ENCODE data around the gene ANKRD35.
A peak's percentile ranks its signal among the peaks of the same experiment; 100 is the strongest.

ANKRD35 gene

GRCh38 chr1:145858238-145858900 lies 27.3 kb downstream of the ANKRD35 start:
- Histone ChIP-seq H3K4ac (ENCODE audit: low read depth in 1 of 2, low read length in 2 of 2) (peak overlapping the region in 1 of 2 experiments; percentile 83), H3K4me1 (ENCODE audit: control insufficient read depth, insufficient read depth, low read depth, low read length) (peaks cover 11% of the 10 kb centered on the region), H3K4me2 (ENCODE audit: low read length, poor library complexity, severe bottlenecking) (peak overlapping the region; percentile 67), H3K18ac (ENCODE audit: low read depth in 1 of 2, low read length in 2 of 2) (peak overlapping the region in 1 of 2 experiments; percentile 98), H4K91ac (ENCODE audit: low read length) (peak overlapping the region; percentile 90), H2AFZ (ENCODE audit: low read depth, low read length) (peak overlapping the region; percentile 29), H2BK12ac (ENCODE audit: low read length in 2 of 2) (peak overlapping the region in 1 of 2 experiments; percentile 70), H3K79me1 (replicated peaks; ENCODE audit: low read length, poor library complexity, severe bottlenecking) (peaks cover 32% of the 10 kb centered on the region), H2BK5ac (ENCODE audit: low read depth, low read length, poor library complexity, severe bottlenecking) (peak overlapping the region; percentile 97), H2BK15ac (ENCODE audit: low read depth, poor library complexity, severe bottlenecking) (peak overlapping the region; percentile 91), H3K4me3 (ENCODE audit: insufficient read depth in 1 of 2, low read depth in 1 of 2, low read length in 2 of 2) (peak overlapping the region; percentile 94 to 95), H3K27ac (ENCODE audit: low read length, poor library complexity, severe bottlenecking) (peak overlapping the region; percentile 70), H4K8ac (ENCODE audit: low read length) (no peak overlapping the region), H3K9me3 (ENCODE audit: control insufficient read depth, low read length) (no peaks in the 10 kb centered on the region), H3K9ac (ENCODE audit: low read length) (peak overlapping the region; percentile 95), H3K36me3 (ENCODE audit: control insufficient read depth in 1 of 2, insufficient read depth in 2 of 2, low read depth in 1 of 2, low read length in 2 of 2) (peaks cover 37 to 39% of the 10 kb centered on the region in 2 experiments), H3K27me3 (ENCODE audit: control insufficient read depth in 1 of 2, insufficient read depth in 1 of 2, low read length in 2 of 2) (no peaks in the 10 kb centered on the region), H3K14ac (ENCODE audit: low read length in 2 of 2) (peak overlapping the region in 1 of 2 experiments; percentile 92), H3K23ac (ENCODE audit: low read length in 2 of 2) (no peak overlapping the region), H2BK120ac (ENCODE audit: low read depth, low read length) (peak overlapping the region; percentile 83), H2AK5ac (ENCODE audit: low read length, severe bottlenecking) (no peak overlapping the region)
- DNase-seq, result peak; percentile 50
- WGBS, result 2% methylated on average over 26 of the region's 35 CpGs

- peak overlapping the region; percentile 95 for H3K9ac ChIP-seq (ENCODE audit: low read length)
- H3K4me2 ChIP-seq (ENCODE audit: low read length, poor library complexity, severe bottlenecking), result no peak overlapping the region
- no peak overlapping the region for H3K23ac ChIP-seq (ENCODE audit: low read length in 2 of 2)
- H2AFZ ChIP-seq (ENCODE audit: low read depth, low read length), result no peak overlapping the region
- no peak overlapping the region for H4K8ac ChIP-seq (ENCODE audit: low read length)
- H3K4ac ChIP-seq (ENCODE audit: low read depth in 1 of 2, low read length in 2 of 2), result no peak overlapping the region
- peak overlapping the region; percentile 34 for H2BK15ac ChIP-seq (ENCODE audit: low read depth, poor library complexity, severe bottlenecking)
- WGBS, result 96% methylated on average over 2 of the region's 4 CpGs
- peak overlapping the region in 1 of 2 experiments; percentile 95 for H3K4me3 ChIP-seq (ENCODE audit: insufficient read depth in 1 of 2, low read depth in 1 of 2, low read length in 2 of 2)
- H4K91ac ChIP-seq (ENCODE audit: low read length), result no peak overlapping the region
- no peaks in the 10 kb centered on the region for H3K9me3 ChIP-seq (ENCODE audit: control insufficient read depth, low read length)
- no peak overlapping the region for H3K27ac ChIP-seq (ENCODE audit: low read length, poor library complexity, severe bottlenecking)
- no peak overlapping the region for H2BK12ac ChIP-seq (ENCODE audit: low read length in 2 of 2)
- H3K36me3 ChIP-seq (ENCODE audit: control insufficient read depth in 1 of 2, insufficient read depth in 2 of 2, low read depth in 1 of 2, low read length in 2 of 2), result peaks cover 40 to 49% of the 10 kb centered on the region in 2 experiments
- H2BK120ac ChIP-seq (ENCODE audit: low read depth, low read length), result no peak overlapping the region
- H3K27me3 ChIP-seq (ENCODE audit: control insufficient read depth in 1 of 2, insufficient read depth in 1 of 2, low read length in 2 of 2), result no peaks in the 10 kb centered on the region
- peaks cover 11% of the 10 kb centered on the region for H3K4me1 ChIP-seq (ENCODE audit: control insufficient read depth, insufficient read depth, low read depth, low read length)
- H3K18ac ChIP-seq (ENCODE audit: low read depth in 1 of 2, low read length in 2 of 2), result no peak overlapping the region
- DNase-seq, result no peak
- H3K79me1 ChIP-seq (replicated peaks; ENCODE audit: low read length, poor library complexity, severe bottlenecking), result peaks cover 32% of the 10 kb centered on the region
- no peak overlapping the region for H2AK5ac ChIP-seq (ENCODE audit: low read length, severe bottlenecking)
- no peak overlapping the region for H3K14ac ChIP-seq (ENCODE audit: low read length in 2 of 2)
- no peak overlapping the region for H2BK5ac ChIP-seq (ENCODE audit: low read depth, low read length, poor library complexity, severe bottlenecking)
These were observed 28.5 kb downstream of the ANKRD35 start for GRCh38 chr1:145857170-145857569.

DNA sequence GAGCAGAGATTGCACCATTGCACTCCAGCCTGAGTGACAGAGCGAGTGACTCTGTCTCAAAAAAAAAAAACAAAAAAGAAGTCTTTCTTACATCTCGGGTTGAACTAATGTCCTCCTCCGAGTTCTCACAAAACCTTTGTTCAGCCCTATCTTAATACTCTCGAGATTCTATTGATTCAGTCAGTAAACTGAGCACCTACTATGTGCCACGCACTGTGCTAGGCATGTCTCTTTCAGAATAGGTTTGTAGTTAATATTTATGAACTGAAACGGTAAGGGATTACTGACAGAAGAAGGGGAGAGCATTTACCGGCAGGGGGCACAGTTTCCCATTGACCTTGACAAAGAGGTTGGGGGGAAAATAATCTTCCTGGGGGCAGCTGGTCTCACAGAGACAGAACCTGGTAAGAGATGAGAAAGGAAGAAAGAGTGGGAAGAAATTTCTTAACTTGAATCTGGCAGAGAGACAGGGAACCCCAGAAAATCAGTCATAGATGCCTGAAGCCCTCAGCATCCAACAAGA lies 30.2 kb downstream of the ANKRD35 start:
- Histone ChIP-seq H3K18ac (ENCODE audit: low read depth in 1 of 2, low read length in 2 of 2) (no peak overlapping the region), H2AFZ (ENCODE audit: low read depth, low read length) (no peak overlapping the region), H2BK15ac (ENCODE audit: low read depth, poor library complexity, severe bottlenecking) (no peak overlapping the region), H2BK12ac (ENCODE audit: low read length in 2 of 2) (no peak overlapping the region), H3K14ac (ENCODE audit: low read length in 2 of 2) (no peak overlapping the region), H3K9me3 (ENCODE audit: control insufficient read depth, low read length) (no peaks in the 10 kb centered on the region), H3K4ac (ENCODE audit: low read depth in 1 of 2, low read length in 2 of 2) (no peak overlapping the region), H3K79me1 (replicated peaks; ENCODE audit: low read length, poor library complexity, severe bottlenecking) (peaks cover 32% of the 10 kb centered on the region), H3K27ac (ENCODE audit: low read length, poor library complexity, severe bottlenecking) (no peak overlapping the region), H3K27me3 (ENCODE audit: control insufficient read depth in 1 of 2, insufficient read depth in 1 of 2, low read length in 2 of 2) (no peaks in the 10 kb centered on the region), H2AK5ac (ENCODE audit: low read length, severe bottlenecking) (no peak overlapping the region), H3K36me3 (ENCODE audit: control insufficient read depth in 1 of 2, insufficient read depth in 2 of 2, low read depth in 1 of 2, low read length in 2 of 2) (peaks cover 46 to 66% of the 10 kb centered on the region in 2 experiments), H4K91ac (ENCODE audit: low read length) (no peak overlapping the region), H2BK120ac (ENCODE audit: low read depth, low read length) (no peak overlapping the region), H3K4me2 (ENCODE audit: low read length, poor library complexity, severe bottlenecking) (no peak overlapping the region), H4K8ac (ENCODE audit: low read length) (no peak overlapping the region), H3K4me1 (ENCODE audit: control insufficient read depth, insufficient read depth, low read depth, low read length) (peaks cover 12% of the 10 kb centered on the region), H3K23ac (ENCODE audit: low read length in 2 of 2) (no peak overlapping the region), H2BK5ac (ENCODE audit: low read depth, low read length, poor library complexity, severe bottlenecking) (no peak overlapping the region), H3K4me3 (ENCODE audit: insufficient read depth in 1 of 2, low read depth in 1 of 2, low read length in 2 of 2) (no peak overlapping the region), H3K9ac (ENCODE audit: low read length) (no peak overlapping the region)
- DNase-seq, result no peak
- 95% methylated on average over 7 of the region's 7 CpGs for WGBS

- 67% methylated on average over 12 of the region's 15 CpGs for WGBS
- H2AFZ ChIP-seq (ENCODE audit: low read depth, low read length), result no peak overlapping the region
- peak overlapping the region; percentile 92 for H2BK120ac ChIP-seq (ENCODE audit: low read depth, low read length)
- H3K4me1 ChIP-seq (ENCODE audit: control insufficient read depth, insufficient read depth, low read depth, low read length), result peaks cover 20% of the 10 kb centered on the region
- peak overlapping the region; percentile 57 for H2BK15ac ChIP-seq (ENCODE audit: low read depth, poor library complexity, severe bottlenecking)
- DNase-seq, result peak; percentile 77
- peaks cover 48 to 72% of the 10 kb centered on the region in 2 experiments for H3K36me3 ChIP-seq (ENCODE audit: control insufficient read depth in 1 of 2, insufficient read depth in 2 of 2, low read depth in 1 of 2, low read length in 2 of 2)
- peak overlapping the region; percentile 85 for H3K27ac ChIP-seq (ENCODE audit: low read length, poor library complexity, severe bottlenecking)
- H3K4me2 ChIP-seq (ENCODE audit: low read length, poor library complexity, severe bottlenecking), result no peak overlapping the region
- peak overlapping the region; percentile 7 for H3K9ac ChIP-seq (ENCODE audit: low read length)
- H2BK12ac ChIP-seq (ENCODE audit: low read length in 2 of 2), result peak overlapping the region; percentile 45 to 71
- H4K8ac ChIP-seq (ENCODE audit: low read length), result peak overlapping the region; percentile 88
- H2AK5ac ChIP-seq (ENCODE audit: low read length, severe bottlenecking), result peak overlapping the region; percentile 99
- H3K23ac ChIP-seq (ENCODE audit: low read length in 2 of 2), result no peak overlapping the region
- H4K91ac ChIP-seq (ENCODE audit: low read length), result peak overlapping the region; percentile 94
- no peaks in the 10 kb centered on the region for H3K9me3 ChIP-seq (ENCODE audit: control insufficient read depth, low read length)
- peak overlapping the region; percentile 6 to 99 for H3K4ac ChIP-seq (ENCODE audit: low read depth in 1 of 2, low read length in 2 of 2)
- peak overlapping the region; percentile 69 for H2BK5ac ChIP-seq (ENCODE audit: low read depth, low read length, poor library complexity, severe bottlenecking)
- no peak overlapping the region for H3K14ac ChIP-seq (ENCODE audit: low read length in 2 of 2)
- H3K4me3 ChIP-seq (ENCODE audit: insufficient read depth in 1 of 2, low read depth in 1 of 2, low read length in 2 of 2), result no peak overlapping the region
- peak overlapping the region; percentile 67 to 94 for H3K18ac ChIP-seq (ENCODE audit: low read depth in 1 of 2, low read length in 2 of 2)
- no peaks in the 10 kb centered on the region for H3K27me3 ChIP-seq (ENCODE audit: control insufficient read depth in 1 of 2, insufficient read depth in 1 of 2, low read length in 2 of 2)
- H3K79me1 ChIP-seq (replicated peaks; ENCODE audit: low read length, poor library complexity, severe bottlenecking), result peaks cover 11% of the 10 kb centered on the region
These were observed 36.1 kb downstream of the ANKRD35 start for GRCh38 chr1:145849356-145850160.
